HG03196 (cell line): Measurements from ENCODE around the gene PRIMPOL.

Experiments
- ATAC-seq: cut with Tn5 transposase; IDR thresholded peaks from one replicate; pipeline ENCODE4 v1.9.1; 2021; ENCODE audit not compliant: unreplicated experiment

PRIMPOL gene

DNA sequence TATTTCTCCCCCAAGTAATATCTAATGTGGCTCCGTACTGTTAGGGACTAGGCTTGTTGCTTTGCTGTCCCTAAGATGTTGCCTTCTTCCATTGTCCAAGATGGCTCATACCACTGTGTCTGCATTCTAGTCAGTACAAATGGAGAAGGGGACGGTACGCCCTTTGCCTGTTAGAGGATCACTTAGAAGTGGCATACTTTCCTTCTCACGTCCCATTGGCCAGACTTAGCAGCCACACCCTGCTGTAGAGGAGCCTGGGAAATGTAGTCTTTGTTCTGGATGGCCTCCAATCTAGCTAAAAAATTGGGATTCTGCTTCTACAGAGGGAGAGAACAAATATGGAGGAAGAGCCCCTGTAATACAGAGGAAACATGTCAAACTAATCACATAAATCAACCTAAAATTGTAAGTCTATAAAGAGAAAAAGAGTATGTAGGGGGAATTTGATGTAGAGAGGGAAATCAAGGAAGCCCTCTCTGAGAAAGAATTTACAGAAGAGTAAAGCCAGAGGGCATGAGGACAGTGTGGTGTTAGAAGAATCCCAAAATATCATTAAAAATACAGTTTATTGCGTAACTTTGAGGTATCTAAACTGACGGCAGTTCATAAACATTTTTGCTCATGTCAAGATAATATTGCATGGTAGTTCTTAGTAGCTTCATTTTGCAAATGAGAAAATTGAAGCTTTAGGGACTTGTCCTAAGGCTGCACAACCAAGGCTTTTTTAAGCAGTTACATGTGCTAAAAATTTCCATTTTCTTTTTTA is 15.1 kb downstream of the PRIMPOL start:
- ATAC-seq, result no peak

DNA sequence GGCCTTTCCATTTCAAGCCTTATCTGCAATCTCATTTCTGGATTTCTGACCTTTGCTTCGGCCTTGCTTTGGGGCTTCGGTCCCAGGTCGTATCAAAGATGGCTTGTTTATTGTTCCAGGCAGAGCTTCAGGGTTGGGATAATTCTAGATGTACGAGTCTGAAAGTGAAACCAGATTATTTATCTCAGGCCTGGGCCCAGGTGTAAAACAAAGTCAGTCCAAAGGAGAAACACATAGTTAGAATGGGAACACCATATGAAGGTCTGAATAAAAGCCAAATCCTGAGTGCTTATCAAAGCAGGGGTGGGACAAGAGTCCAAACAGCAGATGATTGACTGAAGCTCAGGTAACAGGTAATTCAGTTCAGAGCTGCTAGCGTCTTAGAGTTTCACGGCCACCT is 17.1 kb downstream of the PRIMPOL start:
- ATAC-seq, result no peak

DNA sequence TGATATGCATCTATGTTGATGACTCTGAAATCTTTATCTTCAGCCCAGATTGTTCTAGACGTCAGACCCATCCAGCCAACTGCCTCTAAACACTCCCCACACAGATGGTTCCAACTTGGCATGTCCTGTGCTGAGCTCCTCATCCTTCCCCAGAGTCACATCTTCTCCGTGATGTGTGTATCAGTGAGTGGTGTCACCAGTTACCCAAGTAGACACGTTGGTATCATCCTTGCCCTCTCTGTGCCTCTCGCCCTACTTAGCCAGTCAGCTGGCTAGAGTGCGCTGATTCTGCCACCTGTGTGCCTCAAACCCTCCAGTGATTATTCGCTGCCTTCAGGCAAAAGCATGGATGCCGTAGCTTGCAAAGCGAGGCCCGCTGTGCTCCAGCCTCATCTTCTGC is 18.6 kb downstream of the PRIMPOL start:
- no peak for ATAC-seq

DNA sequence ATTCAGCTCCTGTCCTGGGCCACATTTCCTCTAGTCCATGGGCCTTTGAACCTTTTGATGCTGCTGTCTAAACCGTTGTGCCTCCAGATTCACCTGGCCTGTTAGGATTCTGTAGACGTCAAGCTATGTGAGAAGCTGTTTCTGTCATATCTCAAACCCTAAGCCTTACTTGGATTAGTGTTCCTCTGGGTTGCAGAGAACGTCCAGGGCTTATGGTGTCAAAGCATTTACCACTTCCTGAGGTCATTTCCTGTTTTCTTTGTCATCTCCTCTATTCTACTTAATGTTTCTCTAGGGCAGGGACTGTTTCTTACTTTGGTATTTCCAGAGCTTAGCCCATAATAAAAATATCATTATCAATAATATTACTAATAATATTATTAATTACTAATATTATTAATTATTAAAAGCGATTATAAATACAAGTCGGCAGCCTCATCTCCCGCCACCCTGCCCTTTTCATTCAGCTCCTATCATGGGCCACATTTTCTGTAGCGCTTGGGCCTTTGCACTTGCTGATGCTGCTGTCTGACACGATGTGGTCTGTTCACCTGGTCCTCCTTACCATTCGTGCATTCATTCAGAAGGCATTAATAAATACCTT is 19.1 kb downstream of the PRIMPOL start:
- no peak for ATAC-seq

DNA sequence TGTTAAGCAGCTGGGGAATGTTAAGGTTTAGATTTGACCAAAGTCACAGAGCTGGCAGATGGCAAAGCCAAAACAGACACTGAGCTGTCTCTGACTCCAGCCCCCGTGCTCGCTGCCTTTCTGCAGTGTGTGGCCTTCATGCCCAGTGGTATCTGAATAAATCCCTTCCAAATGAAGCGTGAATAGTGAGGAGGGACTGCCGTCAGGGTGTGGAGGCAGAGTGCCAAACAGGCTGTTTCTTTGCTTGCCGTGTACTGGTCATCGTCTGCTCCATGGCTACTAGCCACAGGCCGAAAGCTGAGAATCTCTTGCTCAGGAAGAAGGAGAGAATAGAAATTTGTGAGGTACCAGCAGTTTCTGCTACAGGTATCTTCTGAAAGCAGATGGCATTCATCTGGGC is 19.7 kb downstream of the PRIMPOL start:
- ATAC-seq, result no peak

DNA sequence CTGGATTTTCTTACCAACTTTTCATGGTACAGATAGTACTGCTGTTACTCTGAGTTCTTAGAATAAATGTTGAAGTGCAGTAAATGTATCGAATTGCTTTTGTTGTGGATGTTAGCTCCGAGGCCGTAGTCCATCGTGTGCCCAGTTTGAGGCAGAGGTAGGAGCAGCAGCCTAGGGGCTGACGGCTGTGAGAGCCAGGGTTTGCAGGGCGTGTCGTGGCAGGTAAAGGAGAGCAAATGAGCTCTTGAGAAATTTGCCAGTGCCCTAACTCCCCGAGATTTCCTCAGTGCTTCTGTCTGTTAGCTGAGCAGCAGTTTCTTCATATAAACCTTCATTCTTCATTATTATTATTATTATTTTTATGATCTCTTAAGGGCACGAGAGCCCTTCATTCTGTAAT is 21.6 kb downstream of the PRIMPOL start:
- ATAC-seq, result no peak

DNA sequence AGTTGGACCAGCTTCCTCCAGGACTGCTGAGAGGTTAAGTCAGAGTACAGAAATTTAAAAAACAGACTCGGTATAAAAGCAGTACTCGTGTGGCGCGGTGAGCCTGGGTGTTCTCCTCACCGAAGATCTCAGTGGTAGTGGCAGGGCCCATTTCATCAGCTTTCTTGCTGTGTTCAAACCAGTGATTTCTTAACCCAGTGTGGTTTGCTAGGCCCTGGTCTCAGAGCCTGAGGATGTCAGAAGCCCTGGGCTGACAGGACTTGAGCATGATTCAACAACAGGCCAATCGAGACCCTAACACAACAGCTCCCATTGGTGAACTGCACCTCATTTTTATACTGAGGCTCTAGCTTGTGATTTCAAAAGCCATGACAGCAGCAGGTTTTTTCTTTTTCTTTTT is 23.2 kb downstream of the PRIMPOL start:
- no peak for ATAC-seq

DNA sequence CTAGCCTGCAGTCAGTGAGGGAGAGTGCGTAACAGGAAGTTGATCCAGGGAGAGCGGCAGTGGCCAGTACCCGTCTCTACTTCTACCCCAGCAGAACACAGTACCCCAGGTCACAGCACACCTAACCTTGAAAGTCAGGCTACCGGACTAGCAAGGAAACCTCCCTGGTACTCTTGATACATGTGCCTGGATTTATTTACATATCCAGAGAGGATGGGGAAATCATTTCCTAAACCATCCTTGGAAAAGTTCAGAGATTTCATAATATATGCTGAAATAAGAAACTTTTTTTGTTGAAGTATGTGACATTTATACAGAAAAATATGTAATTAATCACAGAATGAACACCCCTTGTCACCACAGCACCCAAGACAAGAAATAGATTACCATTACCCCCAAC is 24.5 kb downstream of the PRIMPOL start:
- ATAC-seq, result no peak

DNA sequence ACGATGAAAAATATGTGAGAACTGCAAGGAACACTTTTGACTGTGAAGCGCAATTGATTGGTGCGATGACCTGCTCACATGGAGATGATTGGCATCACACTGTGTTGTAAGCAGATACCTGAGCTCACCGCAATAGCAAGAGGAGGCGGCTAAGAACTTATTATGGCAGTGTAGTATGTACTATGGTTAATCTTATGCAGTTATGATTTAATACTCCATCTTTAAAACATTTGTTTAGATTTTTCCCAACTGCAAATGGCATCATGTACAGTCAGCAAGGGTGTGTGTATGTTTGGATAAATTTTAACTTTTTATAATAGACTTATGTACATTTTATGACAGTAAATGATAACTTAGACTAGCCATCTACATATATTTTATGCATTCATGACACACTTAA is 25.5 kb downstream of the PRIMPOL start:
- no peak for ATAC-seq

DNA sequence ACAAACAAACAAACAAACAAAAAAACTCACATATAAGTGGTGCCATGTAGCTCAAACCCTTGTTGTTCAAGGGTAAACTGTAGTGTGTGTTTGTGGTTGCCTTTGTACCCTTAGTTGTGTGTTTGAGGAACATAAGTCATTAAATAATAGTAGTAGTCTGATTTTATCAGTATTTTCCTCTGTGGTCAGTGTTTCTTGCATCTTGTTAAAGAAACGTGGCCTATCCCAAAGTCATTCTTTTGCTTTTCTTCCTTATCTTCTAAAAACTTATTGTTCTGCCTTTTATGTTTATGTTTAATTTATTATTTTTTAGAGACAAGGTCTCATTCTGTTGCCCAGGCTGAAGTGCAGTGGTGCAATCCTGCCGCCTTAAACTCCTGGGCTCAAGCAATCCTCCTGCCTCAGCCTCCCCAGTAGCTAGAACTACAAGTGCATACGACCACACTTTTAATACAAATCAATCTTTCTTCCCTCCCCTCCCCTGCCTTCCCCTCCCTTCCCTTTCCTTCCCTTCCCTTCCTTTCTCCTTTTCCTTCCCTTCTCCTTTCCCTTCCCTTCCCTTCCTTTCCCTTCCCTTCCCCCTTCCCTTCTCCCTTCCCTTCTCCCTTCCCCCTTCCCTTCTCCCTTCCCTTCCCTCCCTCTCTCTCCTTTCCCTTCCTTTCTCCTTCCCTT is 26.4 kb downstream of the PRIMPOL start:
- no peak for ATAC-seq

DNA sequence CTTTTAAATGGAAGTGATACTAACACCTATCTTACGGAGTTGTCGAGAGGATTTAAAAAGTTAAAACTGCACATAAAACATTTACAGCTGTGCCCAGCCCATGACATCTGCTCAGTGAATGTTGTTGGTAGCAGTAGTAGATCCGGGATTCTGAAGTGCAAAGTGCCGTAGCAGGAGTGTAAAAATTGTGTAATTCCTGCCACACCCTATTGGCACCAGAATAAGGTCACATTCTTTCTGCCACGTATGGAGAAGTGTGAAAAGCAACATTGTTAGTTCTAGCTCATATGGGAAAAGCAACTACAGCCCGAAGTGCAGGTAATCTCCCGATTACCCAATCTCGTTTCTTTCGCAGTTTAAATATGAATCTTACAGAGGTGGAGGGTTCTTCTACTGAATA is 31.2 kb downstream of the PRIMPOL start:
- no peak for ATAC-seq

DNA sequence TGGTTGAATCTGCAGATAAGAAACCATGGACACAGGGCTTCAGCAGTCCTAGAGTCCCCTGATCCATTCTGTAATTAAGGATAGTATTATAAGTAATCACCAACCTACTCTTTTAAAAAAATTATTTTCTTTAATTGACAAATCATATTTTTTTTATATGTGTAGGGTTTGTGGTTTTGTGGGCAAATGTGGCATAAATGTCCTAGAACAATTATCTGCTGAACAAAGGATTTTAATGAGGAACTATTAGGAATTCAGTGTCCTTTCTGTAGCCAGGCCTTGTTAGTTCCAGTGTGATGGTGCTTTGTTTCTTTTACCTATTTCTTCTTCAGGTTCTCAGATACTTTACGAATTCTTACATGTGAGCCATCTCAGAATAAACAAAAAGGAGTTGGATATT is 32.4 kb downstream of the PRIMPOL start:
- ATAC-seq, result no peak

DNA sequence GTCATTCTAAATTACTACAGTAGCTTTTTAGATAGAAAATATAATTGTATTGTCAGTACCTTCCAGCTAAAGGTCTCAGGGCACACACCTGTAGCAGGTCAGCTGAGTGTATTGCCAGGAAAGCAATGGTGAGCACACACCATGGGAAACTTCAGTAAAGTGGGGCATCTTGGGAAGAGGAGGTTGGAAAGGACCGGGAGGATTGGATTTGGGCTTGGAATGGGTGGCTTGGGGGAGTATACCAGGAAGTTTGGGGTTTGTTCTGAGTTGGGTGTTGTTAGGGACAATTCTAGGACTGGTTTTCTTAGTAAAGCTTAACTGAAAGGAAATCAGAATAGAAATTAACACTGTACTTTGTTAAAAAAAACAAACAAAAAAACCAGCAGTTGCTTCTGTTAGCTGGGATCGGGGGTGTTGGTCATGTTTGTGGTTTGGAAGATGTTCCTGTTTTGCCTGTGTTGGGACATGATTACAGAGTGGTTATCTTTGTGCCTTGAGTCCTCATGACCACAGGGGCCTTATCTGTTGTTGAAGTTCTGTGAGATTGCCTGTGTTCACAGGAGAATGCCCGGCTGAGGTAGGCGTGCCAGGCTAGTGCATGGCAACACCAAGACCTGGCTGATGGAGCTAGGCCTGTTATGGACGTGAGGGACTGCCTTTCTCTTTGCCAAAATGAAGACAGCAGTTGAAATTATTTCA is 35.1 kb downstream of the PRIMPOL start:
- ATAC-seq, result no peak

DNA sequence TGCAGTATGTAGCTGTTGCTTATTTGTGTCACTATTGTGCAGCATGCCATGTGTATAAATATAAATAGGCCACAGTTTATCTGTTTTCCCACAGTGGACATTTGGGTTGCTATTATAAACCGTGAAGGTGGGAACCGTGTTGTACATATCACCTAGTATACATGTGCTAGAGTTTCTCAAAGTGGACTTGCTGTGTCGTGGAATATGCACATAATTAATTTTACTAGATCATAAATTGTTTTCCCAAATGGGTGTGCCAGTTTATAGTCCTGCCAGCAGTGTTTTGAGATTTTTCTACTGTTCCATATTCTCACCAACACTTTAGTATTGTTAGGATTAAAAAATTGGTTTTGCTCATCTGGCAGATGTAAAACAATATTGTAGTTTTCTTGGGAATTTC is 38.5 kb downstream of the PRIMPOL start:
- no peak for ATAC-seq

DNA sequence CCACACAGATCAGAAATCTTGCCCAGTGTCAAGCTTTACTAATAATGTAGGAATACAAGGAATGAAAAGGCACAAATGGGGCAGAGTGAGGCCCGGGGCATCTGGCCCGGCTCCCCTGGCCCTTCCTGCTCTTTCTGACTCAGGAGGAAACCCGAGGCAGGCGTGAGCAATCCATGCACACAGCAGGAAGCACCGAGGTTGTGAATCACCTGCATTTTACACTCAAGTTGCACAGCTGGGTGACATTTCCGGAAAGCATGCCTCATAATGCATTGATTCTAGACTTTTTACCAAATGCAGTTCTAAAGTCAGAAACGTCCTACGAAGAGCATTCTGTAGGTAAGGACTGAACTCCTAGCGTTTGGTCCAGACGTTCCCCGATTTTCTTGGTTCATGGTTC is 38.9 kb downstream of the PRIMPOL start:
- ATAC-seq, result no peak

DNA sequence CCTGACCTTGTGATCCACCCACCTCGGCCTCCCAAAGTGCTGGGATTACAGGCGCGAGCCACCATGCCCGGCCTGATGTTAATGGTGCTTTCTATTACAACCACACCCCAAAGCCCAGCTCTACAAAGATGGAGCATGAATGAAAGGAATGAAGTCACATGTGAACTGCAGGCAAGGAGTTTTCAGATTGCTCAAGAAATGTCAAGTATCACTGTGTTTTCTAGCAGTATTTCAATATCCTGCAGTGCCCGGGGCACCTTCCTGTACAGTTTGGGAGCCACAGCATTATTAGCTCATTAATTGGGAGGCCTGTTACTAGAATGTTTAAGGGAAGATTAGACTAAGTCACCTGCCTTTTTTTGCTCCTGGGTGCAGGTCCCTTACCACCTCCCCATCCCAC is 40.1 kb downstream of the PRIMPOL start:
- no peak for ATAC-seq

DNA sequence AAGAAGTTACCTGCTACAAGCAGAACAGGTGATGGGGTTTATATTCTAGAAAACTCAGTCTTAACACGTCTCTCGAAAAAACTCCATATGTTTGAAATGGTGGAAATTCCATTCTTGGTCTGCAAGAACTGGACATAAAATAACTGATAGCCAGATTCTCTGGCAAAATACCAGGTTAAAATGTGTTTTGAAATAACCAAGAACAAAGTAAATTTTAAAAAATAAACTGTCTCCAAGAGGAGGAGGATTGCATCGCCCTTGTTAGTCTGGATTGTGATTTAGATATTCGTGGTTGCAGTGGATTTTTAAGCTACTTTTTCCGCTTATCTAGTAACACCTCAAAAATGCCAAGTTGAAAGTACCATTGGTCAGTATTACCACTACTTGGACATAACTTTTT is 43.5 kb downstream of the PRIMPOL start:
- no peak for ATAC-seq

DNA sequence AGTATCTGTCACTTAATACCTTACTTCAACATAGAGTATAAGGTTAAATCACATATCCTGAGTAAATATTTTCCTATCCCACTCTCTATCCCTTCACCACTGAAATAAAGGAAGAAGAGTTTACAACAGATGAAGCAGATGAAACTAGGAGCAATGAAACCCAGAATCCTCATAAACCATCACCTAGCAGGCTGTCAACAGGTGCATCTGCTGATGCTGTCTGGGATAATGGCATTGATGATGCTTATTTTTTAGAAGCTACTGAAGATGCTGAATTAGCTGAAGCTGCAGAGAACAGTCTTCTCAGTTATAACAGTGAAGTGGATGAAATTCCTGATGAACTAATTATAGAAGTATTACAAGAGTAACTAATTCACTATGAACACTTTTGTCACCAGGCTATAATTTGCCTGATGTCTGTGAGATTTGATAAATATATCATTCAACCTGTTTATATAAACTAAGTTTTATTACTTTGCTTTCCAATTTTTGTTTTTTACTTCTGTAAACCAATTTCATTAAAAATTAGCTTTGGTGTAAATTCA is 44.9 kb downstream of the PRIMPOL start:
- no peak for ATAC-seq

DNA sequence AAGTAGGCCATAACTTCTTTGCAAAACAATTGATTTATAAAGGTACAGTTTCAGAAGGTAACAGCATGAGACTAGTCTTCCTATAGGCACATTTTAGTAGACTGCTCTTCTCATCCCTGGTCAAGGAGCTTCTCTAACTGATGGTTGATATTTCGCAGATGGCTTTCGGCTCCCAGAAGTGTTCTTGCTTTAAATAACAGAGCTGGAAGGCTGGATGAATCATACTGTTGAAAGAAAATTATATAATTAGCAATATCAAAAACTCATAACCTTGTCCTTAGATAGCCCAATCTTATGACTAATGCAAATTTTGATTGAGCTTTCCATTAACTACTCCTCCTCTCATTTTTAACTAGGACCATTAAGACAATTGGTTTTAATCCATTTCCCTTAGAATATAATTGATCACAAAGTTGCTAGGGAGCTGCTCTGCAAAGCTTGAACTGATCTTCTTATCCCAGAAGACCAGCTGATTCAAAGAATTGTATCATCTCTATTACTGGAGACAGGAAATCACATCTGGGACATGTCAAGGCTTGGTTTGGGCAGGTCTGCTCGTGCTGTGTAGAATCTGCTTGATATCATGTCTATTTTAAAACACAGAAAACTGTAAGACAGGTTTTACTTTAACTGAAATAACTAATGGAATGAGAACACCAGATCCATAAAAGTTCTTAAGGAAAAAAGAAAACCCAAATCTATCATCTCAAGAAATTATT is 45.8 kb downstream of the PRIMPOL start:
- ATAC-seq, result no peak

DNA sequence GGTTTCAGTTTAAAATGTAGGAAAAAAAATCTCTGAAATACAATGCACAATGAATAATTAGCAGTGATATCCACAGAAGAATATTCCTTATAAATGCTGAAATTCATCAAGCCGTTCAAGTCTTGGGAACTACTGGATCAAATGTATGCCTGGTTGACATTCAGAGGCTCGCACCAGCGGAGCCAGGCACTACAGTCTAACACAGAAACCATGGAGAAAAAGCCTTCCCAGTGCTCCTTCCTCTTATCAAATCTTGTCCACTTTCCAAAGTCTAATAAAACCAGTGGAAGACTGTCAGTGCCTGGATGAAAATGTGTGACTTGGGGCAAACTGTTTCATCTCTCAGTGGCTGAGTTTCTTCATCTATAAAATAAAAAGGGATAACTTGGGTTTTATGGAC is 48.4 kb downstream of the PRIMPOL start:
- ATAC-seq, result no peak

DNA sequence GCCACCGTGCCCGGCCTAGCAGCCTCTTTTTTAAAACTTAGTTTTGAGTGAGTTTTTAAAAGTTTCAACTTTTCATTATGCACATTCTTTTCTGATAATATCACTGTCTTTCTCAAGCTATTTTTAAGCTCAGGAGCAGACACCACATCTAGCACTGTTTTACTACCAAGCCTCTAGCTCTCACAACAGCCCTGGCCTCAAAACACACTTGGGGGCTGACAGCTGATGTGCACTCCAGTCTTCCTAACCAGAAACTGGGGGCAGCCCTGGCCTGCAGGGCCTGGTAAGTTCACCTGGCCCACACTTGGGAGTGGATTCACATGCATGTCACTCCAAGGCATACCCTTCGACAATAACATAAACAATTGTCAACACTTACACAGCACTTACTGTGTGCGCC is 50.4 kb downstream of the PRIMPOL start:
- ATAC-seq, result no peak
